Adipocyte (in vitro differentiated cells): ENCODE results near the gene MGMT.

Source experiments
- DNase-seq: peaks from one replicate; pipeline ENCODE4 v3.0.0-alpha.2; 2015; ENCODE audit warnings: low read depth
- H3K27me3 ChIP-seq: replicated peaks from 2 replicates; pipeline ENCODE4 v1.7.0; 2013; ENCODE audit warnings: mild to moderate bottlenecking, low read length, moderate library complexity; ENCODE audit not compliant: control insufficient read depth, insufficient read depth
- H3K36me3 ChIP-seq: 2 replicates; pipeline ENCODE4 v1.7.0; 2013; ENCODE audit warnings: low read length, mild to moderate bottlenecking, moderate library complexity; ENCODE audit not compliant: control insufficient read depth, insufficient read depth, severe bottlenecking
- H3K4me1 ChIP-seq: 2 replicates; pipeline ENCODE4 v1.7.0; 2013; ENCODE audit warnings: mild to moderate bottlenecking, low read length, moderate library complexity; ENCODE audit not compliant: control insufficient read depth, insufficient read depth
- H3K4me3 ChIP-seq: 2 replicates; pipeline ENCODE4 v1.7.0; 2013; ENCODE audit warnings: mild to moderate bottlenecking, low read length, moderate library complexity
- H3K9ac ChIP-seq: 2 replicates; pipeline ENCODE4 v1.7.0; 2013; ENCODE audit warnings: mild to moderate bottlenecking, low read length, moderate library complexity
- H3K9me3 ChIP-seq: 2 replicates; pipeline ENCODE4 v1.7.0; 2013; ENCODE audit warnings: mild to moderate bottlenecking, low read length, moderate library complexity; ENCODE audit not compliant: control insufficient read depth

MGMT gene

DNA sequence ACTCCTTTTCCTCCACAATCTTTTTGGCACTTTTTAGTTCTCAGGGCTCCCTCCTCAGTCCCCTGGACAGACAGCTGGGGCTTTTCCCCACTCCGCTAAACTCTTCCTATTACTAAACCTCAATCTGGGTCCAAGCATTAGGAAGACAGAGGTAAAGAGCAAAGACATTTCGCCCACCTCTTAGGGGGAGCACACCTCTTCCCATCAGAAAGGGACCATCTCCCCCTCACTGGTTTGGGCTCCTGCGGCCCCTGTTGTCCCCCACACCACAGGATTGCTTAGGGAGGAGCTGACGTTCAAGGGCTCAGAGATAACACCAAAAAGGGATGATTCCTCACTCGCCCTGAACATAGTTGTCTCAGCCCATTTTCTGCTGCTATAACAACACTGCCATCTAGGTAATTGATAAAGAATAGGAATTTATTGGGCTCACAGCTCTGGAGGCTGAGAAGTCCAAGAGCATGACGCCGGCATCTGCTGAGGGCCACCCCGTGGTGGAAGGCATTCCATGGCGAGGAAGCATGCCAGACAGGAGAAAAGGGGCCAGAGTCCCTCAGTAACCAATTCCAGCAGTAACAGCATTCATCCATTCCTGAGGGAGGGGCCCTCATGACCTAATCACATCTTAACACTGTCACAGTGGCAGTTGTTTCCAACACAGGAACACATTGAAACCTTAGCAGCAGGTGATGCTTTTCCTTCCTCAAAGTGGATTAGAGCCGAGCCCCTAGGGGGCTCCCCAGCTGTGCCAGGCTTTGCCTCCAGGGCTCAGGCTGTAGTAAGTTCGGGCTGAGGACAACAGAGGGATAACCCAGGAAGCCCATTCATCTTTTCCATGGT, 287.4 kb downstream of the MGMT start:
- Histone ChIP-seq H3K9me3 (peaks cover 25% of the 10 kb centered on the region), H3K4me3 (no peak overlapping the region), H3K9ac (no peak overlapping the region), H3K36me3 (no peaks in the 10 kb centered on the region), H3K27me3 (no peaks in the 10 kb centered on the region), H3K4me1 (no peaks in the 10 kb centered on the region)
- DNase-seq = no peak

GRCh38 chr10:129755158-129755591, 288.1 kb downstream of the MGMT start:
- peaks cover 23% of the 10 kb centered on the region for H3K9me3 ChIP-seq

DNA sequence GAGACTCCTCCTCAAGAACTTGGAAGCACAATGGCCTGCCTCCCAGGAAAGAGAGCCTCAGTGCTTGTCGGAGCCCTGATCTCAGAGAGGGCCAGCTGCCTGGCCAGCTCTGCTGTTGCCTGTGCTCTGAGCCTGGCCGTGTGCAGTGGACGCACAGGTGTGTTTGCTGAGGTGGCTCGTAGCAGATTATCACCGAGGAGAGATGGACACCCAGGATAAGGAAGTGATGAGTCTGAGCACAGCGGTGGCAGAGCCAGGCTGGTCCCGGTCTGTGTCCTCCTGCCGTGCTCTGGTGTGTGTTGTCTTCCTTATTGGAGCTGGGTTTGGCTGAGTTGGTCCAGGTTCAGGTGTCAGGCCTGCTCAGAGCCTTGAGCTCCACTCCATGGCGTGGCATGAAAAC, 288.6 kb downstream of the MGMT start:
- Histone ChIP-seq H3K27me3 (no peaks in the 10 kb centered on the region), H3K9me3 (peaks cover 23% of the 10 kb centered on the region), H3K36me3 (peaks cover 1% of the 10 kb centered on the region), H3K4me3 (no peak overlapping the region), H3K4me1 (no peaks in the 10 kb centered on the region), H3K9ac (no peak overlapping the region)
- no peak for DNase-seq

More at GRCh38 chr10:129755158-129755591, 288.1 kb downstream of the MGMT start:
- DNase-seq = no peak
- Histone ChIP-seq H3K36me3 (no peaks in the 10 kb centered on the region), H3K4me1 (no peaks in the 10 kb centered on the region), H3K4me3 (no peak overlapping the region), H3K9ac (no peak overlapping the region), H3K27me3 (no peaks in the 10 kb centered on the region)

- Histone ChIP-seq H3K36me3 (peaks cover 8% of the 10 kb centered on the region), H3K9ac (peak overlapping the region; percentile 38), H3K27me3 (no peaks in the 10 kb centered on the region), H3K4me1 (no peaks in the 10 kb centered on the region), H3K9me3 (peaks cover 14% of the 10 kb centered on the region), H3K4me3 (peak overlapping the region; percentile 72)
- DNase-seq = no peak
These were observed 290.2 kb downstream of the MGMT start for GRCh38 chr10:129756912-129757901.

GRCh38 chr10:129758207-129759021, 291.4 kb downstream of the MGMT start:
- no peak overlapping the region for H3K9ac ChIP-seq
- H3K4me3 ChIP-seq = no peak overlapping the region
- no peak for DNase-seq
- H3K27me3 ChIP-seq = no peaks in the 10 kb centered on the region
- H3K9me3 ChIP-seq = peaks cover 7% of the 10 kb centered on the region
- no peaks in the 10 kb centered on the region for H3K4me1 ChIP-seq
- H3K36me3 ChIP-seq = peaks cover 8% of the 10 kb centered on the region

DNA sequence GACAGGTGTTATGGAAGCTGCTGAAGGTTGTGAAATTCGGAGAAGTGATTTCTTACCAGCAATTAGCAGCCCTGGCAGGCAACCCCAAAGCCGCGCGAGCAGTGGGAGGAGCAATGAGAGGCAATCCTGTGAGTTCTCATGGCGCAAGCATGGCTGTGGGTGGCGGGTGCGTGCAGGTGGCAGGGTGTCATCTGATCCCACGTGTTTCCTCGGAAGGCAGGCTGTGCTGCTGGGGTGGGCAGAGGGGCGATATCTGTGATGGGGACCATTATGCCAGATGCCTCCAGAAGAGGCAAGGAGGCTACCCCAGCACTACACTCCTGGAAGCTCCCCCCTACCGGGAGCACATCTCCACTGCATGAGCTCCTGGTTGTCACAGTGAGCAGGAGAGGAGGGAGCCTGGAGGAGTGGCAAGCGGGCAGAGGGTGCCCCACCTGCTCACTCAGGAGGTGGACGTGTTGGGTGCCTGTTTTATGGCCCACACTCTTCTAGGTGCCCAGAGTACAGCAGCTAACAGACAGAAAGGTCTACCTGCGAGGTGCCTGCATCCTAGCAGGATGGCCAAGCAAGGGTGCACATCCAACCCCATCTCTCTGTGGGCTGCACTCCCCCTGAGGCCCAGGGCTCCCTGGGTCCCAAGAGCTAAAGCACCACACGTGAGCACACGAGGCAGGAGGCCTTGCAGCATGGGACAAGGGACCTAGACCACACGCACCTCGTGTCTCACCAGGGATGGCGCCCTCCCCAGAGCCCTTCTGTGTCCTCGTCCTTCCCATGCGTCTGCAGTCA, 292.4 kb downstream of the MGMT start:
- Histone ChIP-seq H3K4me1 (no peaks in the 10 kb centered on the region), H3K36me3 (peaks cover 8% of the 10 kb centered on the region), H3K9me3 (peaks cover 4% of the 10 kb centered on the region), H3K9ac (no peak overlapping the region), H3K4me3 (no peak overlapping the region), H3K27me3 (no peaks in the 10 kb centered on the region)
- no peak for DNase-seq

GRCh38 chr10:129760003-129760315, 292.9 kb downstream of the MGMT start:
- H3K9me3 ChIP-seq = no peaks in the 10 kb centered on the region
- H3K27me3 ChIP-seq = no peaks in the 10 kb centered on the region
- H3K9ac ChIP-seq = no peak overlapping the region
- peaks cover 8% of the 10 kb centered on the region for H3K36me3 ChIP-seq
- H3K4me3 ChIP-seq = no peak overlapping the region
- H3K4me1 ChIP-seq = no peaks in the 10 kb centered on the region
- DNase-seq = no peak

GRCh38 chr10:129760416-129760815, 293.4 kb downstream of the MGMT start:
- H3K9me3 ChIP-seq = no peaks in the 10 kb centered on the region
- no peaks in the 10 kb centered on the region for H3K27me3 ChIP-seq
- H3K4me3 ChIP-seq = no peak overlapping the region
- H3K36me3 ChIP-seq = peaks cover 8% of the 10 kb centered on the region
- H3K4me1 ChIP-seq = no peaks in the 10 kb centered on the region
- H3K9ac ChIP-seq = no peak overlapping the region
- DNase-seq = no peak

DNA sequence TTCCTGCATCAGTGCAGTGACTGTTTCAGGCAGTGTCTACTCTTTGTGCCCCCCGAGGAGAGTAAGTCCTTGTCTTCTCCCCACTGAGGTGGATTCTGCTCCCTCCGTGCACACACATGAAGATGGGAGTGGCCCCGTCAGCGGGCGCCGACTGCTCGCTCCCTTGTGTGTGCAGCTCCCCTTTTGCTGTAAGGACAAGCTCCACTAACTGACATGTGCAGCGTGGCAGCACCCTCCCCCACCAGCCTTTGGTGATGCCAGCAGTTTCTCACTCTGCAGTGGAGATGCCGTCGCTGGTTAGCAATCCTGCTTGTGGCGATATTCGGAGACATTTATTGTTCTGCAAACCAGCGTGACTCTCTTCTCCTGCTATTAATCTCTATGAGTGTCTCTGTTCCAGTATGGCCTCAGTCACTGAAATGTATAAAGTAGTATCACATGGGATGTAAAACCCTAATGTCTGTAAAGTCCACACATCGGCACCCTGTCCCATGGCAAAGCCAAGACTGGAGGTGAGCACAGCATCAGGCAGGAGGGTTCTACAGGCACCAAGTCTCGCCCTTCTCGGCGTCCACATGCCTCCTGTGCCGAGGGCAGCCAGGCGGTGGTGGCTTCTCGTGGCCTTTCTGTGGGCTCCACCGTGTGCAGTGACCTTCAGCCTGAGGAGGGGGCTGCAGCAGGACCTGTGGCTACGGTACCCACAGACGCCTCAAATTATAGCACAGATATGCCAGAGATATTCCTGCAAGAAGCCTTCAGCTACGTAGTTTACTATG, 294.3 kb downstream of the MGMT start:
- Histone ChIP-seq H3K36me3 (peaks cover 8% of the 10 kb centered on the region), H3K4me1 (no peaks in the 10 kb centered on the region), H3K9ac (no peak overlapping the region), H3K4me3 (no peak overlapping the region), H3K9me3 (no peaks in the 10 kb centered on the region), H3K27me3 (no peaks in the 10 kb centered on the region)
- DNase-seq = no peak
